A673 (cell line): ENCODE results near the gene TTC28. TPM values are rescaled to one million over a fixed set of nuclear protein-coding genes. Genes with fewer than 3 reads are reported as not detected.
A peak's percentile ranks its signal among the peaks of the same experiment; 100 is the strongest.

Experiments used
- BruUV-seq: library from RNA; stranded (reverse); fragments of 400-500 nt; replicated peaks from 2 replicates; lab custom pipeline; 2021; lab: Mats Ljungman, UMichigan
- CTCF ChIA-PET: fragments of 300-600 bp; sonication (Branson Sonifier 250); formaldehyde crosslinking; loops from one replicate; lab custom pipeline; 2022; ENCODE audit warnings: antibody characterized with exemption; lab: Charles Lee
- POLR2A ChIA-PET: fragments of 300-600 bp; sonication (Branson Sonifier 250); formaldehyde crosslinking; loops from one replicate; lab custom pipeline; 2022; ENCODE audit warnings: antibody characterized with exemption; ENCODE audit not compliant: low non-redundant PET; lab: Charles Lee
- DNase-seq: peaks from one replicate; pipeline ENCODE4 v3.0.0-alpha.2; 2015; ENCODE audit warnings: low spot score
- H3K27ac ChIP-seq: fragments of 200-600 bp; sonication (generic); 2 replicates; pipeline ENCODE4 v1.5.1; 2016; ENCODE audit warnings: mixed run types, low read depth, mild to moderate bottlenecking, mixed read lengths, antibody characterized with exemption, low read length; ENCODE audit not compliant: poor library complexity, severe bottlenecking
- H3K27me3 ChIP-seq: fragments of 200-600 bp; sonication (generic); replicated peaks from 2 replicates; pipeline ENCODE4 v1.6.1; 2017; ENCODE audit warnings: mixed run types, low read depth, mild to moderate bottlenecking, mixed read lengths, antibody characterized with exemption, low read length; ENCODE audit not compliant: insufficient read depth, poor library complexity
- H3K36me3 ChIP-seq: fragments of 200-600 bp; sonication (generic); 2 replicates; pipeline ENCODE4 v1.6.1; 2016; ENCODE audit warnings: mixed run types, mild to moderate bottlenecking, mixed read lengths, antibody characterized with exemption, low read length; ENCODE audit not compliant: insufficient read depth, poor library complexity, severe bottlenecking
- H3K4me1 ChIP-seq: fragments of 200-600 bp; sonication (generic); 2 replicates; pipeline ENCODE4 v1.6.1; 2017; ENCODE audit warnings: mixed run types, mild to moderate bottlenecking, mixed read lengths, antibody characterized with exemption, low read length; ENCODE audit not compliant: insufficient read depth, poor library complexity, severe bottlenecking
- H3K4me3 ChIP-seq: fragments of 200-600 bp; sonication (generic); 2 replicates; pipeline ENCODE4 v1.5.1; 2016; ENCODE audit warnings: low read depth, mixed run types, mild to moderate bottlenecking, mixed read lengths, low read length; ENCODE audit not compliant: poor library complexity, severe bottlenecking
- H3K9me3 ChIP-seq: fragments of 200-600 bp; sonication (generic); 2 replicates; pipeline ENCODE4 v1.6.1; 2016; ENCODE audit warnings: mixed run types, low read depth, mild to moderate bottlenecking, mixed read lengths, antibody characterized with exemption, low read length; ENCODE audit not compliant: poor library complexity, severe bottlenecking
- EZH2 ChIP-seq: fragments of 200-600 bp; sonication (generic); IDR thresholded peaks from 2 replicates; pipeline ENCODE4 v1.6.1; 2017; ENCODE audit warnings: borderline replicate concordance, low read depth, mild to moderate bottlenecking, mixed read lengths, antibody characterized with exemption, low read length; ENCODE audit not compliant: poor library complexity, severe bottlenecking
- intact Hi-C: fragments of 100-400 bp; cut with micrococcal nuclease; formaldehyde crosslinking; loops from one replicate; pipeline ENCODE4 v1.10.0; 2022; ENCODE audit not compliant: unreplicated experiment
- total RNA-seq: library from RNA; stranded (reverse); gene quantifications from 2 replicates; pipeline ENCODE4 v1.2.3, GENCODE V29; 2021
- TF ChIP-seq, protein P1 (sequence below): fragments of 300-800, 200-600 bp; sonication (generic); conservative IDR thresholded peaks from 2 replicates; pipeline ENCODE4 v1.5.1; 2017; ENCODE audit warnings: low read depth, mild to moderate bottlenecking, antibody characterized with exemption, low read length, moderate library complexity, mixed read lengths

Gene TTC28
- total RNA-seq, 1 experiment from 2014 or later, result 48.7 TPM

DNA sequence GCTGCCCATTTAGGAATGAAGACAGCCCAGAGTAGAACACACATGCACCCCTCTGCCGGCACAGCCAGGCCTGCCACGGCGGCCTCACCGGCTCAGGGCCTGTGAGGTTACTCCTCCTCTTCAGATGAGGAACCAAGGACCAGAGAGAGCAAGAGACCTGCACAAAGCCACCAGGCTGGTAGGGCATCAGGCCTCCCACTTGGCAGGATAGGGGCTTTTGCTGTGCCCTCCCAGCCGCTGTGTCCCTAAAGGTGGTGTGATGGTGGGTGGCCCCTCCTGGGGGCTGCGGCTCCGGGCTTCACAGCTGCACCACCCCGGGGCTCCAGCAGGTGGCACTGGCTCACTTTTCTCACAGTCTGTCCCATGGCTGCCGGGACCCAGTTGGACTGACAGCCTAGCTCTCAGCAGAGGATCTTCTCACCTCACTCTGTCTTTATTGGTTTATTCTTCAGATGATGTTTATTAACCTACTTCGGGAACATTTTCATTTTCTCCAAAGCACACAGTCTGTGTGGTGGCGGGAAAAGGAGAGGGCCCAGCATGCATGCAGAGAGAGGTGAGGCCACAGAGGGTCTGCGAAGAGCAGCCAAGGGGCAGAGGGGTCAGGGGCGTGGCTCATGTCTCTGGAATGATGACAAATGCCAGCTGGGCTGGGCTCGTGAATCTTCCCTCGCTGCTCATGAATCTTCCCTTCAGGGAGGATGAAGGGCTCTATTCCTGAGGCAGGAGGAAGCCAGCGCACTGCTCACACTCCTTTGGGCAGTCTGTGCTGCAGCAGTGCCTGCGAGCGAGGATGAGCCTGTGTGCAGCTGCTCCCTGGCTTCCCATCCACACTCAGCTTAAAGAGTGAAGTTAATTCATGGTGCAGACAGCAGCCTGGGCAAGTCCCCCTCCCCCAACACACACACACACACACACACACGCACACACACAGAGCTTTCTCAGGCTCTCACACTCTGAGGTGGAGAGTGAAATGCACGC, 659.5 kb downstream of the TTC28 start:
- no TSS peak for BruUV-seq
- no peak for TF ChIP-seq EZH2
- TF ChIP-seq, protein P1, sequence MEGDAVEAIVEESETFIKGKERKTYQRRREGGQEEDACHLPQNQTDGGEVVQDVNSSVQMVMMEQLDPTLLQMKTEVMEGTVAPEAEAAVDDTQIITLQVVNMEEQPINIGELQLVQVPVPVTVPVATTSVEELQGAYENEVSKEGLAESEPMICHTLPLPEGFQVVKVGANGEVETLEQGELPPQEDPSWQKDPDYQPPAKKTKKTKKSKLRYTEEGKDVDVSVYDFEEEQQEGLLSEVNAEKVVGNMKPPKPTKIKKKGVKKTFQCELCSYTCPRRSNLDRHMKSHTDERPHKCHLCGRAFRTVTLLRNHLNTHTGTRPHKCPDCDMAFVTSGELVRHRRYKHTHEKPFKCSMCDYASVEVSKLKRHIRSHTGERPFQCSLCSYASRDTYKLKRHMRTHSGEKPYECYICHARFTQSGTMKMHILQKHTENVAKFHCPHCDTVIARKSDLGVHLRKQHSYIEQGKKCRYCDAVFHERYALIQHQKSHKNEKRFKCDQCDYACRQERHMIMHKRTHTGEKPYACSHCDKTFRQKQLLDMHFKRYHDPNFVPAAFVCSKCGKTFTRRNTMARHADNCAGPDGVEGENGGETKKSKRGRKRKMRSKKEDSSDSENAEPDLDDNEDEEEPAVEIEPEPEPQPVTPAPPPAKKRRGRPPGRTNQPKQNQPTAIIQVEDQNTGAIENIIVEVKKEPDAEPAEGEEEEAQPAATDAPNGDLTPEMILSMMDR, result peak; percentile 97
- no peaks in the 10 kb centered on the region for H3K4me1 ChIP-seq
- H3K9me3 ChIP-seq, result no peaks in the 10 kb centered on the region
- POLR2A ChIA-PET, result interaction anchor here (0.5 kb wide), 1 partner anchor 1020 kb away, joined by 5 read pairs; no protein-coding TSS in a partner anchor
- H3K36me3 ChIP-seq, result no peaks in the 10 kb centered on the region
- intact Hi-C loops, result loop anchor here (10.0 kb wide), 2 partner anchors 575 to 805 kb away; no protein-coding TSS in a partner anchor
- no peak overlapping the region for H3K4me3 ChIP-seq
- no peaks in the 10 kb centered on the region for H3K27me3 ChIP-seq
- DNase-seq, result peak; percentile 77
- H3K27ac ChIP-seq, result no peak overlapping the region
- CTCF ChIA-PET, result interaction anchor here (0.5 to 1.1 kb wide), 7 partner anchors 14 to 1225 kb away, joined by 3 to 5 read pairs (median 3); no protein-coding TSS in a partner anchor

DNA sequence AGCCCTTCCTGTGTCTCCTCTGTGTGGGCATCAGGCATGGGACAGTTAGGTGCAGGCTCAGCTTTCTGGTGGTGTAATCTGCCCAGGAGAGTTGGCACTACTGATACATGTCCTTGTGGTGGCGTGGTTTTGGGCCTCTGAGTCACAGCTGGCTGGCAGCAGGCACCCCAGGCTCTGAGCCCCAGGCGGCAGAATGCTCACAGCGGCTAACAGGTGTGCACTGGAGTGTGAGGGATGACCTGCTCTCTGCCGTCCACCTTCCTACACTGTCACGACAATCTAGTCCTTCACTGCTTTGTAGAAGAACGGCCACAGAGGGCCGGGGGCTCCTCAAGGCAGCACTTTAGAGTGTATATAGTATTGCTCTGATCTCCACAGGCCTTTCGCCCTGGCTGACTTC, 660.3 kb downstream of the TTC28 start:
- no peak overlapping the region for H3K27ac ChIP-seq
- TF ChIP-seq, protein P1, result no peak
- TF ChIP-seq EZH2, result no peak
- no peaks in the 10 kb centered on the region for H3K27me3 ChIP-seq
- POLR2A ChIA-PET, result no interaction called here
- no peaks in the 10 kb centered on the region for H3K36me3 ChIP-seq
- H3K4me1 ChIP-seq, result no peaks in the 10 kb centered on the region
- no peak overlapping the region for H3K4me3 ChIP-seq
- no peak for DNase-seq
- BruUV-seq, result no TSS peak
- intact Hi-C loops, result no loop called here
- no peaks in the 10 kb centered on the region for H3K9me3 ChIP-seq
- CTCF ChIA-PET, result interaction anchor here (1.0 to 1.1 kb wide), 3 partner anchors 15 to 1226 kb away, joined by 3 to 5 read pairs (median 4); no protein-coding TSS in a partner anchor

DNA sequence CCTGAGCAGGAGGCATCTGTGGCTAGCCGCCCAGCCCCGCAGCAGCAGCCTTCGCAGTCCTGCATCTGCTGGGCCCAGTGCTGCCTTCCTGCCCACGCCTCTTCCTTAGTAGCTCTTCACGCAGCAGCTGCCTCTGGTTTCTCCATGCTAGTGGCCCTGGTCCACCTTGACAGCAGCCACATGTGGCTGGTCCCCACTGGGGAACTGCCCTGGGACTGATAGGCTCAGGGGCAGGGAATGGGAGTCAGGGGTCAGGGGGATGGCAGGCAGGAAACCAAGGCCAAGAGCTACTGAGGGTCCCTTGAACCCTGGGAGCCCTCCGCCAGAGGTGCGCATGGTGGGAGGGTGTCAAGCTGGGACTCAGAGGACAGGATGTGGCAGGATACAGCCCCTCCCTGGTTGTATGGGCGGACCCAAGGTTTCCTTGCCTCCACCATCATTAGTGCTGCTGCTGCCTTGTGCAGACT, 661.1 kb downstream of the TTC28 start:
- ChIA-PET CTCF (interaction anchor here (0.7 to 1.0 kb wide), 2 partner anchors 9 to 137 kb away, joined by 3 to 4 read pairs; no protein-coding TSS in a partner anchor), POLR2A (no interaction called here)
- no TSS peak for BruUV-seq
- intact Hi-C loops, result no loop called here
- Histone ChIP-seq H3K4me1 (no peaks in the 10 kb centered on the region), H3K4me3 (no peak overlapping the region), H3K27me3 (no peaks in the 10 kb centered on the region), H3K36me3 (no peaks in the 10 kb centered on the region), H3K9me3 (no peaks in the 10 kb centered on the region), H3K27ac (no peak overlapping the region)
- no peak for DNase-seq
- TF ChIP-seq, protein P1, result no peak
- TF ChIP-seq EZH2, result no peak
